Measurements from ENCODE around the gene NPAS3. TPM values are rescaled to one million over a fixed set of nuclear protein-coding genes. Genes with fewer than 3 reads are reported as not detected.

The NPAS3 gene
- total and polyA plus RNA-seq, 4 donors = 0.07 to 0.09 (median 0.08) TPM; not detected in 1

DNA sequence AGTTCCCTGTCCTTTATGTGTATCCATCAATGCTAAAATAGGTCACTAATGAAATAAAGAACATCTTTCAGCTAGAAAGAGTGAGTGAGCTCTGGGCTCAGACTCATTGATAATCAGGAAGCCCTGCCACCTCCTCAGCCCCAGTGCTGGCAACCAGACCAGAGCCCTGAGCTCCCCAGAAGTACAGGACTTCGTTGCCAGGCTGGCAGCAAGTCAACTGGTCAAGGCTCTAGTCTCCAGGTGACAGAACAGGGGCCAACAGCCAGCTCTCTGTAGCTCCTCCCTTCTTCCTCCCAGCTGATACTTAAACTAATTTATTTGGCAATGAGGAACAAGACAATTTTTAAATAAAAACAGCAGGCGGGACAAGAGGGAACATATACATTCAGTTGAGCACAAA is 866.9 kb downstream of the NPAS3 start:
- peaks cover 0 to 6% (median 2%) of the 10 kb centered on the region in 4 donors for H3K27me3 ChIP-seq (ENCODE audit: control insufficient read depth in 4 of 4, insufficient read depth in 4 of 4, low read length in 3 of 4)
- H3K27ac ChIP-seq (ENCODE audit: low read depth in 1 of 2, low read length in 2 of 2) = no peak overlapping the region
- H3K36me3 ChIP-seq (ENCODE audit: control insufficient read depth in 4 of 4, insufficient read depth in 3 of 4, low read depth in 1 of 4, low read length in 3 of 4) = no peaks in the 10 kb centered on the region
- no peaks in the 10 kb centered on the region for H3K4me1 ChIP-seq (ENCODE audit: control insufficient read depth in 4 of 4, insufficient read depth in 4 of 4, low read length in 3 of 4)
- no peaks in the 10 kb centered on the region for H3K9me3 ChIP-seq (ENCODE audit: control insufficient read depth in 4 of 4, low read length in 3 of 4)
- 84% methylated on average over 2 of the region's 2 CpGs for WGBS
- no peak overlapping the region for H3K9ac ChIP-seq (ENCODE audit: low read depth in 1 of 2, low read length in 2 of 2)
- no peak overlapping the region for H3K4me3 ChIP-seq (ENCODE audit: low read depth in 1 of 3, low read length in 3 of 3)
- TF ChIP-seq, protein P1, sequence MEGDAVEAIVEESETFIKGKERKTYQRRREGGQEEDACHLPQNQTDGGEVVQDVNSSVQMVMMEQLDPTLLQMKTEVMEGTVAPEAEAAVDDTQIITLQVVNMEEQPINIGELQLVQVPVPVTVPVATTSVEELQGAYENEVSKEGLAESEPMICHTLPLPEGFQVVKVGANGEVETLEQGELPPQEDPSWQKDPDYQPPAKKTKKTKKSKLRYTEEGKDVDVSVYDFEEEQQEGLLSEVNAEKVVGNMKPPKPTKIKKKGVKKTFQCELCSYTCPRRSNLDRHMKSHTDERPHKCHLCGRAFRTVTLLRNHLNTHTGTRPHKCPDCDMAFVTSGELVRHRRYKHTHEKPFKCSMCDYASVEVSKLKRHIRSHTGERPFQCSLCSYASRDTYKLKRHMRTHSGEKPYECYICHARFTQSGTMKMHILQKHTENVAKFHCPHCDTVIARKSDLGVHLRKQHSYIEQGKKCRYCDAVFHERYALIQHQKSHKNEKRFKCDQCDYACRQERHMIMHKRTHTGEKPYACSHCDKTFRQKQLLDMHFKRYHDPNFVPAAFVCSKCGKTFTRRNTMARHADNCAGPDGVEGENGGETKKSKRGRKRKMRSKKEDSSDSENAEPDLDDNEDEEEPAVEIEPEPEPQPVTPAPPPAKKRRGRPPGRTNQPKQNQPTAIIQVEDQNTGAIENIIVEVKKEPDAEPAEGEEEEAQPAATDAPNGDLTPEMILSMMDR (IDR thresholded peaks at IDR 0.05; ENCODE audit: low read depth, low read length, missing input control) = no peak
- TF ChIP-seq, protein P2, sequence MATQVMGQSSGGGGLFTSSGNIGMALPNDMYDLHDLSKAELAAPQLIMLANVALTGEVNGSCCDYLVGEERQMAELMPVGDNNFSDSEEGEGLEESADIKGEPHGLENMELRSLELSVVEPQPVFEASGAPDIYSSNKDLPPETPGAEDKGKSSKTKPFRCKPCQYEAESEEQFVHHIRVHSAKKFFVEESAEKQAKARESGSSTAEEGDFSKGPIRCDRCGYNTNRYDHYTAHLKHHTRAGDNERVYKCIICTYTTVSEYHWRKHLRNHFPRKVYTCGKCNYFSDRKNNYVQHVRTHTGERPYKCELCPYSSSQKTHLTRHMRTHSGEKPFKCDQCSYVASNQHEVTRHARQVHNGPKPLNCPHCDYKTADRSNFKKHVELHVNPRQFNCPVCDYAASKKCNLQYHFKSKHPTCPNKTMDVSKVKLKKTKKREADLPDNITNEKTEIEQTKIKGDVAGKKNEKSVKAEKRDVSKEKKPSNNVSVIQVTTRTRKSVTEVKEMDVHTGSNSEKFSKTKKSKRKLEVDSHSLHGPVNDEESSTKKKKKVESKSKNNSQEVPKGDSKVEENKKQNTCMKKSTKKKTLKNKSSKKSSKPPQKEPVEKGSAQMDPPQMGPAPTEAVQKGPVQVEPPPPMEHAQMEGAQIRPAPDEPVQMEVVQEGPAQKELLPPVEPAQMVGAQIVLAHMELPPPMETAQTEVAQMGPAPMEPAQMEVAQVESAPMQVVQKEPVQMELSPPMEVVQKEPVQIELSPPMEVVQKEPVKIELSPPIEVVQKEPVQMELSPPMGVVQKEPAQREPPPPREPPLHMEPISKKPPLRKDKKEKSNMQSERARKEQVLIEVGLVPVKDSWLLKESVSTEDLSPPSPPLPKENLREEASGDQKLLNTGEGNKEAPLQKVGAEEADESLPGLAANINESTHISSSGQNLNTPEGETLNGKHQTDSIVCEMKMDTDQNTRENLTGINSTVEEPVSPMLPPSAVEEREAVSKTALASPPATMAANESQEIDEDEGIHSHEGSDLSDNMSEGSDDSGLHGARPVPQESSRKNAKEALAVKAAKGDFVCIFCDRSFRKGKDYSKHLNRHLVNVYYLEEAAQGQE (IDR thresholded peaks at IDR 0.05) = no peak
- TF ChIP-seq SP1 (IDR thresholded peaks at IDR 0.05) (no peak), NR2F2 (IDR thresholded peaks at IDR 0.05) (no peak), EGR1 (IDR thresholded peaks at IDR 0.05; ENCODE audit: low read depth in 2 of 2) (no peak), FOXA1 (IDR thresholded peaks at IDR 0.05) (no peak), RXRA (IDR thresholded peaks at IDR 0.05) (no peak), TAF1 (conservative IDR thresholded peaks at IDR 0.05) (no peak), HNF4A (conservative IDR thresholded peaks at IDR 0.05) (no peak), RAD21 (IDR thresholded peaks at IDR 0.05) (no peak), GABPA (IDR thresholded peaks at IDR 0.05 in 1 of 2, conservative IDR thresholded peaks at IDR 0.05 in 1 of 2) (no peak), HNF4G (IDR thresholded peaks at IDR 0.05) (no peak), YY1 (IDR thresholded peaks at IDR 0.05) (no peak), JUND (IDR thresholded peaks at IDR 0.05) (no peak), FOXA2 (IDR thresholded peaks at IDR 0.05) (no peak)
- TF ChIP-seq, protein P3, sequence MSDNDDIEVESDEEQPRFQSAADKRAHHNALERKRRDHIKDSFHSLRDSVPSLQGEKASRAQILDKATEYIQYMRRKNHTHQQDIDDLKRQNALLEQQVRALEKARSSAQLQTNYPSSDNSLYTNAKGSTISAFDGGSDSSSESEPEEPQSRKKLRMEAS (IDR thresholded peaks at IDR 0.05) = no peak
- TF ChIP-seq, protein P4, sequence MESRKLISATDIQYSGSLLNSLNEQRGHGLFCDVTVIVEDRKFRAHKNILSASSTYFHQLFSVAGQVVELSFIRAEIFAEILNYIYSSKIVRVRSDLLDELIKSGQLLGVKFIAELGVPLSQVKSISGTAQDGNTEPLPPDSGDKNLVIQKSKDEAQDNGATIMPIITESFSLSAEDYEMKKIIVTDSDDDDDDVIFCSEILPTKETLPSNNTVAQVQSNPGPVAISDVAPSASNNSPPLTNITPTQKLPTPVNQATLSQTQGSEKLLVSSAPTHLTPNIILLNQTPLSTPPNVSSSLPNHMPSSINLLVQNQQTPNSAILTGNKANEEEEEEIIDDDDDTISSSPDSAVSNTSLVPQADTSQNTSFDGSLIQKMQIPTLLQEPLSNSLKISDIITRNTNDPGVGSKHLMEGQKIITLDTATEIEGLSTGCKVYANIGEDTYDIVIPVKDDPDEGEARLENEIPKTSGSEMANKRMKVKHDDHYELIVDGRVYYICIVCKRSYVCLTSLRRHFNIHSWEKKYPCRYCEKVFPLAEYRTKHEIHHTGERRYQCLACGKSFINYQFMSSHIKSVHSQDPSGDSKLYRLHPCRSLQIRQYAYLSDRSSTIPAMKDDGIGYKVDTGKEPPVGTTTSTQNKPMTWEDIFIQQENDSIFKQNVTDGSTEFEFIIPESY (IDR thresholded peaks at IDR 0.05) = no peak
- no peak for DNase-seq (ENCODE audit: low spot score)

DNA sequence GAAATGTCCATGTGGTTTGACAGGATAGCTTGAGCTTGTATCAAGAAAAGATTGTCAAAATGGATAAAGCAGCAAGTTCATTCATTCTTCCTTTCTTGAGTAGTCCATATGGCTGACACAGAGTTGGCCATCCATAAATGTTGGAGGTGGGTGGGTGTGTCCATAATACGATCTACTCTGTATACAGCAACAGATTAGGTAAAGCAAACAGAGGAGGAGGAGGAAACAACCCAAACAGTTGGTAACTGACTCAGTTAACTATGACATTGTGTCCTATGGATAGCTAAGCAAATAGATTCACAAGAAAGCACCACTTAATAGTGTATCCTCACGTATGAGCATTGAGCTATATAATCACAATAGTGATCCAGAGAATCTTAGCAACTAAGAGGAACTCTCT is 868.2 kb downstream of the NPAS3 start:
- H3K36me3 ChIP-seq (ENCODE audit: control insufficient read depth in 4 of 4, insufficient read depth in 3 of 4, low read depth in 1 of 4, low read length in 3 of 4) = no peaks in the 10 kb centered on the region
- TF ChIP-seq, protein P1 (IDR thresholded peaks at IDR 0.05; ENCODE audit: low read depth, low read length, missing input control) = no peak
- no peak for TF ChIP-seq HNF4G (IDR thresholded peaks at IDR 0.05)
- no peak for TF ChIP-seq SP1 (IDR thresholded peaks at IDR 0.05)
- no peak for TF ChIP-seq FOXA2 (IDR thresholded peaks at IDR 0.05)
- no peak for TF ChIP-seq RAD21 (IDR thresholded peaks at IDR 0.05)
- TF ChIP-seq, protein P5, sequence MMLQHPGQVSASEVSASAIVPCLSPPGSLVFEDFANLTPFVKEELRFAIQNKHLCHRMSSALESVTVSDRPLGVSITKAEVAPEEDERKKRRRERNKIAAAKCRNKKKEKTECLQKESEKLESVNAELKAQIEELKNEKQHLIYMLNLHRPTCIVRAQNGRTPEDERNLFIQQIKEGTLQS (IDR thresholded peaks at IDR 0.05) = no peak
- TF ChIP-seq EGR1 (IDR thresholded peaks at IDR 0.05; ENCODE audit: low read depth in 2 of 2) = no peak
- H3K9me3 ChIP-seq (ENCODE audit: control insufficient read depth in 4 of 4, low read length in 3 of 4) = no peaks in the 10 kb centered on the region
- WGBS = 85% methylated on average over 2 of the region's 2 CpGs
- no peak overlapping the region for H3K9ac ChIP-seq (ENCODE audit: low read depth in 1 of 2, low read length in 2 of 2)
- DNase-seq (ENCODE audit: low spot score) = no peak
- H3K4me3 ChIP-seq (ENCODE audit: low read depth in 1 of 3, low read length in 3 of 3) = no peak overlapping the region
- no peaks in the 10 kb centered on the region for H3K4me1 ChIP-seq (ENCODE audit: control insufficient read depth in 4 of 4, insufficient read depth in 4 of 4, low read length in 3 of 4)
- H3K27me3 ChIP-seq (ENCODE audit: control insufficient read depth in 4 of 4, insufficient read depth in 4 of 4, low read length in 3 of 4) = no peaks in the 10 kb centered on the region
- no peak overlapping the region for H3K27ac ChIP-seq (ENCODE audit: low read depth in 1 of 2, low read length in 2 of 2)

All from liver (tissue), 9 donors.